ENCODE measurements around the gene NCR3LG1. TPM values are rescaled to one million over a fixed set of nuclear protein-coding genes. Genes with fewer than 3 reads are reported as not detected.

The NCR3LG1 gene
- total RNA-seq, 1 donor from 2014 or later: 4.9 TPM

GRCh38 chr11:17350455-17351171 is 987 bp upstream of the NCR3LG1 start:
- DNase-seq (ENCODE audit: low spot score in 2 of 2, unreplicated experiment in 2 of 2): no peak
- Mint-ChIP-seq H3K36me3 (peaks cover 2% of the 10 kb centered on the region), H3K27me3 (ENCODE audit: low read depth) (peaks cover 39% of the 10 kb centered on the region), H3K9me3 (no peaks in the 10 kb centered on the region), H3K27ac (no peak overlapping the region), H3K4me3 (peak overlapping the region; percentile 75), H3K4me1 (peaks cover 23% of the 10 kb centered on the region)
- no peak for TF ChIP-seq CTCF (IDR thresholded peaks at IDR 0.05; ENCODE audit: unreplicated experiment)

GRCh38 chr11:17351172-17351509 is 459 bp upstream of the NCR3LG1 start:
- H3K4me3 Mint-ChIP-seq: peak overlapping the region; percentile 75
- peaks cover 23% of the 10 kb centered on the region for H3K4me1 Mint-ChIP-seq
- H3K9me3 Mint-ChIP-seq: no peaks in the 10 kb centered on the region
- no peak for TF ChIP-seq CTCF (IDR thresholded peaks at IDR 0.05; ENCODE audit: unreplicated experiment)
- H3K36me3 Mint-ChIP-seq: peaks cover 2% of the 10 kb centered on the region
- peaks cover 39% of the 10 kb centered on the region for H3K27me3 Mint-ChIP-seq (ENCODE audit: low read depth)
- H3K27ac Mint-ChIP-seq: no peak overlapping the region
- no peak for DNase-seq (ENCODE audit: low spot score in 2 of 2, unreplicated experiment in 2 of 2)

GRCh38 chr11:17352950-17353820 is 1.6 kb downstream of the NCR3LG1 start:
- peaks cover 23% of the 10 kb centered on the region for H3K4me1 Mint-ChIP-seq
- DNase-seq (ENCODE audit: low spot score in 2 of 2, unreplicated experiment in 2 of 2): peak; percentile 39 to 74
- peaks cover 5% of the 10 kb centered on the region for H3K9me3 Mint-ChIP-seq
- peak overlapping the region; percentile 75 for H3K4me3 Mint-ChIP-seq
- H3K27me3 Mint-ChIP-seq (ENCODE audit: low read depth): peaks cover 39% of the 10 kb centered on the region
- H3K27ac Mint-ChIP-seq: peak overlapping the region; percentile 85
- peak; percentile 16 for TF ChIP-seq CTCF (IDR thresholded peaks at IDR 0.05; ENCODE audit: unreplicated experiment)
- peaks cover 9% of the 10 kb centered on the region for H3K36me3 Mint-ChIP-seq

GRCh38 chr11:17353821-17354600 is 2.4 kb downstream of the NCR3LG1 start:
- peaks cover 23% of the 10 kb centered on the region for H3K4me1 Mint-ChIP-seq
- peaks cover 10% of the 10 kb centered on the region for H3K9me3 Mint-ChIP-seq
- no peak for TF ChIP-seq CTCF (IDR thresholded peaks at IDR 0.05; ENCODE audit: unreplicated experiment)
- peaks cover 14% of the 10 kb centered on the region for H3K36me3 Mint-ChIP-seq
- peak overlapping the region; percentile 85 for H3K27ac Mint-ChIP-seq
- H3K4me3 Mint-ChIP-seq: peak overlapping the region; percentile 75
- peaks cover 39% of the 10 kb centered on the region for H3K27me3 Mint-ChIP-seq (ENCODE audit: low read depth)
- DNase-seq (ENCODE audit: low spot score in 2 of 2, unreplicated experiment in 2 of 2): no peak

- DNase-seq (ENCODE audit: low spot score in 2 of 2, unreplicated experiment in 2 of 2): peak in 1 of 2 experiments; percentile 42
- Mint-ChIP-seq H3K4me1 (peaks cover 23% of the 10 kb centered on the region), H3K27me3 (ENCODE audit: low read depth) (peaks cover 35% of the 10 kb centered on the region), H3K9me3 (peaks cover 13% of the 10 kb centered on the region), H3K4me3 (peak overlapping the region; percentile 75), H3K27ac (no peak overlapping the region), H3K36me3 (peaks cover 17% of the 10 kb centered on the region)
- TF ChIP-seq CTCF (IDR thresholded peaks at IDR 0.05; ENCODE audit: unreplicated experiment): peak; percentile 78
Measured at GRCh38 chr11:17354601-17354991, 3.0 kb downstream of the NCR3LG1 start.

Data from mesothelial cell of epicardium (in vitro differentiated cells).